Measurements from ENCODE around the gene RPL23.

Gene RPL23

GRCh38 chr17:38897671-38898290 lies 44.3 kb upstream of the RPL23 start:
- Histone ChIP-seq H2BK15ac (replicated peaks; ENCODE audit: low read depth) (no peak overlapping the region), H4K5ac (ENCODE audit: low read length) (no peak overlapping the region), H3K18ac (ENCODE audit: low read length) (no peak overlapping the region), H2BK120ac (ENCODE audit: low read depth, low read length) (no peak overlapping the region), H3K27me3 (ENCODE audit: insufficient read depth, low read length, poor library complexity) (no peaks in the 10 kb centered on the region), H3K4ac (ENCODE audit: low read depth, low read length) (no peak overlapping the region), H3K27ac (ENCODE audit: low read depth, low read length) (no peak overlapping the region), H3K56ac (ENCODE audit: low read length) (no peak overlapping the region), H4K8ac (ENCODE audit: low read depth, low read length) (no peak overlapping the region), H3K4me1 (ENCODE audit: control insufficient read depth, low read depth, low read length) (peaks cover 4% of the 10 kb centered on the region), H3K23ac (ENCODE audit: low read length) (no peak overlapping the region), H3K9ac (ENCODE audit: low read length) (no peak overlapping the region), H3K79me2 (ENCODE audit: control insufficient read depth, insufficient read depth, low read length) (no peaks in the 10 kb centered on the region), H3K79me1 (ENCODE audit: low read length) (peaks cover 12% of the 10 kb centered on the region), H2AK5ac (ENCODE audit: low read length) (no peak overlapping the region), H3K36me3 (ENCODE audit: control insufficient read depth, insufficient read depth, low read length) (peaks cover 4% of the 10 kb centered on the region), H3K4me2 (ENCODE audit: low read length) (no peak overlapping the region), H3K4me3 (ENCODE audit: low read length) (no peak overlapping the region), H2BK5ac (ENCODE audit: low read length) (no peak overlapping the region)
- WGBS (ENCODE audit: extremely low coverage, insufficient coverage, low lambda C conversion rate) = no CpG with 5 or more reads among the region's 12 CpGs
- DNase-seq = no peak

DNA sequence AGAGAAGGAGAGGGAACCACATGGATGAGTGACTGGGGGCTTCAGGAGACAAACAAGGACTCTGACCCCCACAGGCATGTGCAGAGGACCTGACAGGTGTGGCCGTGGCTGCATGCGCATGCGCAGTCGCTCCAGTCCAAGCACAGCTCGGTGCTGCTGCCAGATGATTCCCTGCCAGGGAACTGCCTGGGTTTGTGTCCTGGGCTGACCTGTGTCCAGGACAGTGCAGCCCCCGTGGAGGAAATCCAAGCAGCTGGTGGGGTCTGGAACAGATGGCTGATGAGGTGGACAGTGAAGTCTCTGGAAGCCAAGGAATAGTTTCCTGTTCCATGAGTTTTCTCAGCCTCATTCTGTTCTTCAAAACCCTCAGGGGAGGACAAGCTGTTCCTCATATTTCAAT lies 43.7 kb upstream of the RPL23 start:
- Histone ChIP-seq H3K23ac (ENCODE audit: low read length) (no peak overlapping the region), H3K4ac (ENCODE audit: low read depth, low read length) (no peak overlapping the region), H3K4me2 (ENCODE audit: low read length) (no peak overlapping the region), H2BK5ac (ENCODE audit: low read length) (no peak overlapping the region), H3K27me3 (ENCODE audit: insufficient read depth, low read length, poor library complexity) (no peaks in the 10 kb centered on the region), H4K5ac (ENCODE audit: low read length) (no peak overlapping the region), H3K9ac (ENCODE audit: low read length) (no peak overlapping the region), H4K8ac (ENCODE audit: low read depth, low read length) (no peak overlapping the region), H2BK120ac (ENCODE audit: low read depth, low read length) (no peak overlapping the region), H3K79me2 (ENCODE audit: control insufficient read depth, insufficient read depth, low read length) (no peaks in the 10 kb centered on the region), H2AK5ac (ENCODE audit: low read length) (no peak overlapping the region), H3K18ac (ENCODE audit: low read length) (no peak overlapping the region), H3K4me3 (ENCODE audit: low read length) (no peak overlapping the region), H2BK15ac (replicated peaks; ENCODE audit: low read depth) (no peak overlapping the region), H3K79me1 (ENCODE audit: low read length) (peaks cover 12% of the 10 kb centered on the region), H3K56ac (ENCODE audit: low read length) (no peak overlapping the region), H3K4me1 (ENCODE audit: control insufficient read depth, low read depth, low read length) (peaks cover 4% of the 10 kb centered on the region), H3K27ac (ENCODE audit: low read depth, low read length) (no peak overlapping the region), H3K36me3 (ENCODE audit: control insufficient read depth, insufficient read depth, low read length) (peaks cover 4% of the 10 kb centered on the region)
- no peak for DNase-seq
- no CpG with 5 or more reads among the region's 6 CpGs for WGBS (ENCODE audit: extremely low coverage, insufficient coverage, low lambda C conversion rate)

- H3K56ac ChIP-seq (ENCODE audit: low read length) = no peak overlapping the region
- peak; percentile 82 for DNase-seq
- H3K79me1 ChIP-seq (ENCODE audit: low read length) = peaks cover 12% of the 10 kb centered on the region
- H2AK5ac ChIP-seq (ENCODE audit: low read length) = no peak overlapping the region
- no peaks in the 10 kb centered on the region for H3K79me2 ChIP-seq (ENCODE audit: control insufficient read depth, insufficient read depth, low read length)
- no peak overlapping the region for H3K9ac ChIP-seq (ENCODE audit: low read length)
- H3K27ac ChIP-seq (ENCODE audit: low read depth, low read length) = no peak overlapping the region
- no peak overlapping the region for H2BK5ac ChIP-seq (ENCODE audit: low read length)
- no peak overlapping the region for H3K18ac ChIP-seq (ENCODE audit: low read length)
- H2BK15ac ChIP-seq (replicated peaks; ENCODE audit: low read depth) = no peak overlapping the region
- H3K4me3 ChIP-seq (ENCODE audit: low read length) = no peak overlapping the region
- peaks cover 3% of the 10 kb centered on the region for H3K4me1 ChIP-seq (ENCODE audit: control insufficient read depth, low read depth, low read length)
- H4K8ac ChIP-seq (ENCODE audit: low read depth, low read length) = no peak overlapping the region
- H3K4ac ChIP-seq (ENCODE audit: low read depth, low read length) = no peak overlapping the region
- no peak overlapping the region for H3K4me2 ChIP-seq (ENCODE audit: low read length)
- no peak overlapping the region for H4K5ac ChIP-seq (ENCODE audit: low read length)
- H2BK120ac ChIP-seq (ENCODE audit: low read depth, low read length) = no peak overlapping the region
- H3K27me3 ChIP-seq (ENCODE audit: insufficient read depth, low read length, poor library complexity) = no peaks in the 10 kb centered on the region
- no peak overlapping the region for H3K23ac ChIP-seq (ENCODE audit: low read length)
- no CpG with 5 or more reads among the region's 13 CpGs for whole genome bisulfite sequencing (ENCODE audit: extremely low coverage, insufficient coverage, low lambda C conversion rate)
- H3K36me3 ChIP-seq (ENCODE audit: control insufficient read depth, insufficient read depth, low read length) = peaks cover 5% of the 10 kb centered on the region
Observed at GRCh38 chr17:38896346-38896954, 42.9 kb upstream of the RPL23 start.

- no peak overlapping the region for H3K4me3 ChIP-seq (ENCODE audit: low read length)
- no peak overlapping the region for H2BK15ac ChIP-seq (replicated peaks; ENCODE audit: low read depth)
- H3K27ac ChIP-seq (ENCODE audit: low read depth, low read length) = no peak overlapping the region
- no peaks in the 10 kb centered on the region for H3K27me3 ChIP-seq (ENCODE audit: insufficient read depth, low read length, poor library complexity)
- H3K4me1 ChIP-seq (ENCODE audit: control insufficient read depth, low read depth, low read length) = no peaks in the 10 kb centered on the region
- no peak overlapping the region for H4K5ac ChIP-seq (ENCODE audit: low read length)
- H2BK120ac ChIP-seq (ENCODE audit: low read depth, low read length) = no peak overlapping the region
- H3K4ac ChIP-seq (ENCODE audit: low read depth, low read length) = no peak overlapping the region
- peaks cover 6% of the 10 kb centered on the region for H3K36me3 ChIP-seq (ENCODE audit: control insufficient read depth, insufficient read depth, low read length)
- no peak overlapping the region for H3K56ac ChIP-seq (ENCODE audit: low read length)
- DNase-seq = peak; percentile 84
- H2AK5ac ChIP-seq (ENCODE audit: low read length) = no peak overlapping the region
- no CpG with 5 or more reads among the region's 7 CpGs for WGBS (ENCODE audit: extremely low coverage, insufficient coverage, low lambda C conversion rate)
- no peak overlapping the region for H3K4me2 ChIP-seq (ENCODE audit: low read length)
- no peak overlapping the region for H3K9ac ChIP-seq (ENCODE audit: low read length)
- H3K23ac ChIP-seq (ENCODE audit: low read length) = no peak overlapping the region
- H4K8ac ChIP-seq (ENCODE audit: low read depth, low read length) = no peak overlapping the region
- H2BK5ac ChIP-seq (ENCODE audit: low read length) = no peak overlapping the region
- H3K79me2 ChIP-seq (ENCODE audit: control insufficient read depth, insufficient read depth, low read length) = no peaks in the 10 kb centered on the region
- no peak overlapping the region for H3K18ac ChIP-seq (ENCODE audit: low read length)
- peaks cover 16% of the 10 kb centered on the region for H3K79me1 ChIP-seq (ENCODE audit: low read length)
Observed at GRCh38 chr17:38894276-38894675, 40.8 kb upstream of the RPL23 start.

- no peak overlapping the region for H3K23ac ChIP-seq (ENCODE audit: low read length)
- H2BK5ac ChIP-seq (ENCODE audit: low read length) = no peak overlapping the region
- no peak overlapping the region for H3K4ac ChIP-seq (ENCODE audit: low read depth, low read length)
- no peak overlapping the region for H2BK120ac ChIP-seq (ENCODE audit: low read depth, low read length)
- H2AK5ac ChIP-seq (ENCODE audit: low read length) = no peak overlapping the region
- no peak overlapping the region for H3K18ac ChIP-seq (ENCODE audit: low read length)
- H3K4me2 ChIP-seq (ENCODE audit: low read length) = no peak overlapping the region
- no peak overlapping the region for H3K9ac ChIP-seq (ENCODE audit: low read length)
- no peak overlapping the region for H4K5ac ChIP-seq (ENCODE audit: low read length)
- H3K4me3 ChIP-seq (ENCODE audit: low read length) = no peak overlapping the region
- H3K27ac ChIP-seq (ENCODE audit: low read depth, low read length) = no peak overlapping the region
- peaks cover 6% of the 10 kb centered on the region for H3K36me3 ChIP-seq (ENCODE audit: control insufficient read depth, insufficient read depth, low read length)
- no peaks in the 10 kb centered on the region for H3K4me1 ChIP-seq (ENCODE audit: control insufficient read depth, low read depth, low read length)
- peak; percentile 49 for DNase-seq
- H4K8ac ChIP-seq (ENCODE audit: low read depth, low read length) = no peak overlapping the region
- no peaks in the 10 kb centered on the region for H3K27me3 ChIP-seq (ENCODE audit: insufficient read depth, low read length, poor library complexity)
- peaks cover 17% of the 10 kb centered on the region for H3K79me1 ChIP-seq (ENCODE audit: low read length)
- WGBS (ENCODE audit: extremely low coverage, insufficient coverage, low lambda C conversion rate) = no CpG with 5 or more reads among the region's 6 CpGs
- H3K79me2 ChIP-seq (ENCODE audit: control insufficient read depth, insufficient read depth, low read length) = no peaks in the 10 kb centered on the region
- H3K56ac ChIP-seq (ENCODE audit: low read length) = peak overlapping the region; percentile 43
- no peak overlapping the region for H2BK15ac ChIP-seq (replicated peaks; ENCODE audit: low read depth)
Observed at GRCh38 chr17:38893607-38894006, 40.1 kb upstream of the RPL23 start.

DNA sequence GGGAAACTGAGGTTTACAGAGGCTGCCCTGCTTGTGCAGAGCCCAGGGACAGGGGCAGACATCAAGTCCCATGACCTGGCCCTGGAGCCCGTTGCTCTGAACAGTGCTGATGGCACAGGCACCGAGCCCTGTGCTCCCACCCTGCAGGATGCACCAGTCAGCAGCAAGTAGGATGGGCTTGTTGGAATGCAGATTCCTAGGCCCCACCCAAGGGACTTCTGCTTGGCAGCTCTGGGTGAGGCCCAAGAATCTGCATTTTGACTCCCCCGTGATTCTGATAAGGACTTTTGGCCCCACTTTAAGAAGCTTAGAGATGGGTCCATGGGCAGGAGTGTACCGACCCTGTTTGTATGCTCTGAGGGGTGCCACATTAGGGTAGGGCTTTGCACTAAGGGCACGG lies 39.6 kb upstream of the RPL23 start:
- no peak overlapping the region for H3K27ac ChIP-seq (ENCODE audit: low read depth, low read length)
- no peak overlapping the region for H4K5ac ChIP-seq (ENCODE audit: low read length)
- no peak overlapping the region for H2BK5ac ChIP-seq (ENCODE audit: low read length)
- H3K36me3 ChIP-seq (ENCODE audit: control insufficient read depth, insufficient read depth, low read length) = peaks cover 6% of the 10 kb centered on the region
- no peak overlapping the region for H4K8ac ChIP-seq (ENCODE audit: low read depth, low read length)
- no peak overlapping the region for H3K4me2 ChIP-seq (ENCODE audit: low read length)
- DNase-seq = peak; percentile 24
- H3K18ac ChIP-seq (ENCODE audit: low read length) = no peak overlapping the region
- no peaks in the 10 kb centered on the region for H3K79me2 ChIP-seq (ENCODE audit: control insufficient read depth, insufficient read depth, low read length)
- peaks cover 15% of the 10 kb centered on the region for H3K79me1 ChIP-seq (ENCODE audit: low read length)
- no peak overlapping the region for H2BK120ac ChIP-seq (ENCODE audit: low read depth, low read length)
- no CpG with 5 or more reads among the region's 5 CpGs for WGBS (ENCODE audit: extremely low coverage, insufficient coverage, low lambda C conversion rate)
- no peaks in the 10 kb centered on the region for H3K4me1 ChIP-seq (ENCODE audit: control insufficient read depth, low read depth, low read length)
- H3K23ac ChIP-seq (ENCODE audit: low read length) = no peak overlapping the region
- H3K4me3 ChIP-seq (ENCODE audit: low read length) = no peak overlapping the region
- no peak overlapping the region for H2AK5ac ChIP-seq (ENCODE audit: low read length)
- no peak overlapping the region for H3K4ac ChIP-seq (ENCODE audit: low read depth, low read length)
- no peak overlapping the region for H3K56ac ChIP-seq (ENCODE audit: low read length)
- no peak overlapping the region for H3K9ac ChIP-seq (ENCODE audit: low read length)
- no peaks in the 10 kb centered on the region for H3K27me3 ChIP-seq (ENCODE audit: insufficient read depth, low read length, poor library complexity)
- no peak overlapping the region for H2BK15ac ChIP-seq (replicated peaks; ENCODE audit: low read depth)

All from mesendoderm (in vitro differentiated cells).